ENCODE results near the gene ZNF683. TPM values are rescaled to one million over a fixed set of nuclear protein-coding genes. Genes with fewer than 3 reads are reported as not detected.

The ZNF683 gene
- total RNA-seq, 2 donors from 2014 or later = not detected

DNA sequence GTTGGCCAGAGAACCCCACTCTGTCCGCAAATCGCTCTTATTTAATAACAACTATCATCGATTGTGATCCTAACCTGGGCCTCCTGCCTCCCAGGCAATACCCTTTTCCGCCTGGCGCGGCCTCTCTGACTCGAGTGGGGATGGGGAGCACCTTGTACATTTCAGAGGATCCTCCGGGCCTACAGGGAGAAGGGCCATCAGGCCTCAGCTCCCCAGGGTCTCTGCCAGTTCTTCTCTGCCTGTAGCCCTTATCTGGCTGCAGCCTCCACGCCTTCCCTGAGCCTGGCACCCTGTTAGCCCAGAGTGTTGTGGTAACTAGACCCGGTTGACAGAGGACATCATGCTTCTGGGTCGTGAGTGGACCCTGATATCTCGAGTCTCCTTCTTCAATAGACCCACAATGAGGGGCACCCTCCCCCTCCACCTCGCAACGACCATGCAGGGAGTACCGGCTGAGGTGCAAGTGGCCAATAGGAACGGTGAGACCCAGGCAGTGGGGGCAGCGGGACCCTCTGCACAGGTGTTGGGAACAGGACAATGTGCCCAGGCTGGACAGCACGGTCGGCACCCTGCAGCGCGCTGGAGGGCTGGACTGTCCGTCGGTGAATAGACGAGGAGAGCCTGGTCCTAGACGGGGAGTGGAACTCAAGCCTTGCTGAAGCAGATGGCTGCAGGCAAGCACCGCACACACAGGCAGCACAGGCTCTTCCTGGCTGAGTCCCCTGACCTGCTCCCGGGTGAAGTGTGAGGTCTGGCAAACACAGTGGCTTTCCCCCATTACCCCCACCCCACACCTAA is 11.5 kb downstream of the ZNF683 start:
- Mint-ChIP-seq H3K4me3 (peak overlapping the region; percentile 76), H3K27ac (no peak overlapping the region), H3K4me1 (ENCODE audit: low read depth in 2 of 2) (peaks cover 38 to 52% of the 10 kb centered on the region in 2 donors), H3K9me3 (no peaks in the 10 kb centered on the region), H3K27me3 (peaks cover 51 to 52% of the 10 kb centered on the region in 2 donors), H3K36me3 (no peaks in the 10 kb centered on the region)
- no peak for DNase-seq (ENCODE audit: low spot score)
- ATAC-seq = no peak

DNA sequence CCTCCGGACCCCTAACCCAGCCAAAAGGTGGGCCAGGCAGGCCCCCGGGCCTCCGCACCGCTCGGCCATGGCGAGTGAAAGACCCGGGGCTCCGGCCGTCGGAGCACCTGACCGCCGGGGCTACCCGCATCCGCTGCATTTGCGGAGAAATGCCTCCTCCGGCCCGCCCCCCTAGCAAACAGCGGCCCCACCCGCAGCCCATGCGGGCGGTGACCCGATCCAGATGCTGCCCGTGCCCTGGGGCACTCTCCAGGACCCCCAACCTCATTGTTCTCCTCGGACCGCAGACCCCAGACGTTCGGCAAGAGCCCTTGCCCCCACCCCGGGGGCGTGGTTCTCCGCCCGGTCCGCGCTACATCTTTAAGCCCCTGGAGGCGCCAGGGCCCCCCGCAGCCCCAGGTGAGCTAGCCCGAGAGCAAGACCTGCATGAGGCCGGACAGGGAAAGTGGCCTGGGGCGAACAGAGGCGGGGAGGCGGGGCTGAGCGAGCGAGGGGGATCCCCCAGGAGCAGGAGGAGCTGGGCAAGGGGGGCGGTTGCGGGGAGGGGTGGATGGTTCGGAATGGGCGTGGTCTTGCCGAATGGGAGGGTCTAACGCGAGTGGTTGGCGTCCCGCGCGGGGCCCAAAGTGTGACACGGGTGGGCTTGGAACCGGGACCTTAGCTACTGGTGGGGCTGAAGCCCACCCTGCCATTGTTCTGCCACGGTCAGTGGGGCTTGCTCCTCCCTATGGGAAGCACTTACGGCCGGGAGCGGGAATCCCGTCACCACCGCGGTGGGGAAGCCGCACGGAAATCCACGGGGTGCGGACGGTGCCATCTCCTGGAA is 12.4 kb downstream of the ZNF683 start:
- Mint-ChIP-seq H3K4me3 (peak overlapping the region; percentile 76), H3K4me1 (ENCODE audit: low read depth in 2 of 2) (peaks cover 43 to 58% of the 10 kb centered on the region in 2 donors), H3K27ac (no peak overlapping the region), H3K9me3 (no peaks in the 10 kb centered on the region), H3K27me3 (peaks cover 50 to 55% of the 10 kb centered on the region in 2 donors), H3K36me3 (no peaks in the 10 kb centered on the region)
- ATAC-seq = no peak
- no peak for DNase-seq (ENCODE audit: low spot score)

DNA sequence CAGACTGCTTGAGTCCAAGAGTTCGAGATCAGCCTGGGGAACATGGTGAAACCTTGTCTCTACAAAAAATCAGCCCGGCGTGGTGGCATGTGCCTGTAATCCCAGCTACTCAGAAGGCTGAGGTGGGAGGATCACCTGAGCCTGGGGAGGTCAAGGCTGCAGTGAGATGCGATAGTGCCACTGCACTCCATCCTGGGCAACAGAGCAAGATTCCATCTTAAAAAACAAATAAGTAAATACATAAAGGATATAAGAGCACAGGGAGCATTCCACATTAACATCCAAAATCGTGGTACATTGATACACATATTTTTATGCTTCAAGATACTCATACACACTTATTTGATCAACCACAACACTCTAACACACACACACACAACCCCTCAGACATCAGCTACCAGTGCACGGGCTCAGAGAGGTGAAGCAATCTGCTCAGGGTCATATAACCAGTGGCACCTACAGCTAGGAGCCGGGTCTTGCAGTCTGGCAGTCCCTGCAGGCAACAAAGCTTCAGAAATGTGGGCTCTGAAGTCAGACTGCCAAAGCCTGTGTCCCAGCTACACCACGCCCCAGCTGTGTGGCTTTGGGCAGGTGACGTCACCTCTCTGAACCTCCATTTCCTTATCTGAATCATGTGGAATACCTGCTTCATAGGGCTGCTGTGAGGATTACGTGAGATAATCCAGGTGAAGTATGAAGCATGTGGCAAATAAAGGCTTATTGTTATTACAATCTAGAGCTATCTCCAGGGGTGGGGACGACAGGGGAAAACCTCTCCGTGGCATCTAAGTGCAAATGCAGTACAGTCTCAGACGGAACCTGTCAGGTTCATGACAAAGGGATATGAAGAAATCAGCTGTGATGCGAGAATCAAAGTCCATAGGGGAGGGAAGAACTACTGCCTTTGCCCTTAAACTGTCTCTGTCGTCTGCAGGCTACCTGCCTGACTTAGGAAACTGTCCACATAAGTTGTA is 13.9 kb downstream of the ZNF683 start:
- Mint-ChIP-seq H3K27ac (no peak overlapping the region), H3K4me1 (ENCODE audit: low read depth in 2 of 2) (peaks cover 34 to 46% of the 10 kb centered on the region in 2 donors), H3K4me3 (no peak overlapping the region), H3K36me3 (no peaks in the 10 kb centered on the region), H3K27me3 (peaks cover 45 to 47% of the 10 kb centered on the region in 2 donors), H3K9me3 (no peaks in the 10 kb centered on the region)
- ATAC-seq (peak in 1 of 2 donors; percentile 33), DNase-seq (ENCODE audit: low spot score) (no peak)

GRCh38 chr1:26357121-26357602 is 15.4 kb downstream of the ZNF683 start:
- Mint-ChIP-seq H3K9me3 (no peaks in the 10 kb centered on the region), H3K36me3 (no peaks in the 10 kb centered on the region), H3K4me1 (ENCODE audit: low read depth in 2 of 2) (peaks cover 29 to 38% of the 10 kb centered on the region in 2 donors), H3K27ac (no peak overlapping the region), H3K4me3 (no peak overlapping the region), H3K27me3 (peaks cover 36 to 40% of the 10 kb centered on the region in 2 donors)
- ATAC-seq (no peak), DNase-seq (ENCODE audit: low spot score) (no peak)

GRCh38 chr1:26356106-26356505 is 16.4 kb downstream of the ZNF683 start:
- H3K4me3 Mint-ChIP-seq = no peak overlapping the region
- H3K36me3 Mint-ChIP-seq = no peaks in the 10 kb centered on the region
- no peak for ATAC-seq
- peaks cover 29 to 36% of the 10 kb centered on the region in 2 donors for H3K27me3 Mint-ChIP-seq
- peaks cover 23 to 29% of the 10 kb centered on the region in 2 donors for H3K4me1 Mint-ChIP-seq (ENCODE audit: low read depth in 2 of 2)
- no peak for DNase-seq (ENCODE audit: low spot score)
- H3K27ac Mint-ChIP-seq = no peak overlapping the region
- H3K9me3 Mint-ChIP-seq = no peaks in the 10 kb centered on the region

- Mint-ChIP-seq H3K9me3 (no peaks in the 10 kb centered on the region), H3K4me1 (ENCODE audit: low read depth in 2 of 2) (peaks cover 16 to 21% of the 10 kb centered on the region in 2 donors), H3K36me3 (no peaks in the 10 kb centered on the region), H3K27me3 (peaks cover 23 to 30% of the 10 kb centered on the region in 2 donors), H3K27ac (no peak overlapping the region), H3K4me3 (no peak overlapping the region)
- DNase-seq (ENCODE audit: low spot score) = no peak
- ATAC-seq = no peak
Measured at GRCh38 chr1:26354972-26355371, 17.6 kb downstream of the ZNF683 start.

DNA sequence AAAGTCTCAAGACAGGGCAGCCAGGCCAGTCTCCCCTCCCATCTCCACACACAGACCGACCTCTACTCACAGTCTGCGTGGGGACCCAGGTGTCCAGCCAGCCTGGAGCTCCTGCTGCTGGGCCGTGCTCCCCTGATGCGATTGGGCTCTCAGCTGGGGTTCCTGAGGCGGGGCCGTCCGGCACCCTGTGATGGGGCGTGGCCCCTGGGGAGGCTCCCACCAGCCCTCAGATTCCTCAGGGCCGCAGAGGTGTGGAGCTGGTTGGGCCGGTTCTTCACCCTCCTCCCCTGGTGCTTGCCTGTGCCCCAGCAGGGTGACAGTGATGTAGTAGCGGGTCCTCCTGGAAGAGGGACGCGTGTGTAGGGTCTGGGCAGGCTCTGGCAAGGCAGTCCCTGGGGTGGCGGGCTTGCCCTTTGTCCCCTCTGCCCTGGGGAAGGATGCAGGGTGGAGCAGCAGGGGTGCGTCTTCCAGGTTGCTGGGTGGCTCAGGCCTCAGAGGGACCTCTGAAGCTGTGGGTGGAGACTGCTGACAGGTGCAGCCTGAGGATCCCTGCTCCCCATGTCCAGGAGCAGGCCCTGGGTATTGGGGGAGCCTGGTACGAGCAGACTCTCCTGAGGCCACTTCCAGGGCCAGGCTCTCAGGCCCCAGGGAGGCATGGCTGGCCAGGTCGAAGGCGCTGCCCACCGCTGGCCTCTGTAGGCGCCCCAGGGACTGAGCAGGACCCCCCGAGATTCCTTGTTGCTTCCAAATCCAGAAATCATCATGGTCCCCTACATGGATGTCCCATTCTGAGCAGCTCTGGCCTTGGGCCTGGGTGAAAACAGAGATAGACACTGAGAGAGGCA is 18.4 kb downstream of the ZNF683 start, which contains the start of gene CRYBG2:
CRYBG2 (minus strand) TSS at position 155 of the 845 bp plus-strand sequence. CDS start 7,473 bp downstream, outside the sequence.
- ATAC-seq (no peak), DNase-seq (ENCODE audit: low spot score) (no peak)
- peaks cover 16 to 25% of the 10 kb centered on the region in 2 donors for H3K27me3 Mint-ChIP-seq
- H3K27ac Mint-ChIP-seq = no peak within 1 kb of the TSS
- H3K9me3 Mint-ChIP-seq = no peaks in the 10 kb centered on the region
- H3K4me3 Mint-ChIP-seq = no peak within 1 kb of the TSS
- peaks cover 13% of the 10 kb centered on the region in 2 donors for H3K4me1 Mint-ChIP-seq (ENCODE audit: low read depth in 2 of 2)
- no peaks in the 10 kb centered on the region for H3K36me3 Mint-ChIP-seq

DNA sequence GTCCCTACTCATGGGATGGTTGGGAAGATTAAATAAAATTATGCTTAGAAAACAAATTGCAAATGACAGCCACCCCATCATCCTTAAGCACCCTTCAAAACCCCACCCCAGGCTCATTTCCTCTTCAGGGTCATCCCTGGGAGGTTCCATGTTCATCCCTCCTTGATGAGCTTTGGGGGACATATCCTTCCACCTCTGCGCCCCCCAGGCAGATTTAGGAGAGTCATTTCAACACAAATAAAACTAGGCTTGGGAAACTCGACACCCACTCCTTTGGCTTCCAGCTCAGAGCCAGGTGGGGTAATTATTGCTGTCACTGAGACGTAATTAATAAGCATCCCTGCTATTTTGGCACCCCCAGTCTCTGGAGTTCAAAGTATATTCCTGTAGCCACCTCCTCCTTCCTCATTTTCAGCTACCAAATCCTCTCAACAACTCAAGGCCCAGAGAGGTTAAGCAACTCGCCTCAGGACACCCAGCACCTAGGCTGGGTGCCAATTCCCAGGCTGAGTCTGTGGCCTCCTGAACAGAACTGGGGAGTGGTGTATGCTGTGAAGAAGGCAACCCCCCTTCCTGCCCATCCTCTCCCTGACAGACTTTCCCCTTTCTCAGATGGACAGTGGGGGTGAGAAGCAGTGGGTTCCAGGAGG is 19.2 kb downstream of the ZNF683 start:
- Mint-ChIP-seq H3K9me3 (no peaks in the 10 kb centered on the region), H3K36me3 (no peaks in the 10 kb centered on the region), H3K27ac (no peak overlapping the region), H3K4me1 (ENCODE audit: low read depth in 2 of 2) (peaks cover 5 to 6% of the 10 kb centered on the region in 2 donors), H3K4me3 (no peak overlapping the region), H3K27me3 (peaks cover 8 to 18% of the 10 kb centered on the region in 2 donors)
- ATAC-seq (no peak), DNase-seq (ENCODE audit: low spot score) (no peak)

GRCh38 chr1:26352338-26352679 is 20.2 kb downstream of the ZNF683 start:
- DNase-seq (ENCODE audit: low spot score) (no peak), ATAC-seq (no peak)
- H3K9me3 Mint-ChIP-seq = no peaks in the 10 kb centered on the region
- no peaks in the 10 kb centered on the region for H3K36me3 Mint-ChIP-seq
- H3K4me3 Mint-ChIP-seq = no peak overlapping the region
- H3K4me1 Mint-ChIP-seq (ENCODE audit: low read depth in 2 of 2) = peaks cover 5 to 6% of the 10 kb centered on the region in 2 donors
- H3K27ac Mint-ChIP-seq = no peak overlapping the region
- H3K27me3 Mint-ChIP-seq = peaks cover 7 to 15% of the 10 kb centered on the region in 2 donors

- Mint-ChIP-seq H3K4me3 (no peak overlapping the region), H3K27me3 (peaks cover 7 to 13% of the 10 kb centered on the region in 2 donors), H3K4me1 (ENCODE audit: low read depth in 2 of 2) (peaks cover 5 to 6% of the 10 kb centered on the region in 2 donors), H3K27ac (no peak overlapping the region), H3K9me3 (no peaks in the 10 kb centered on the region), H3K36me3 (no peaks in the 10 kb centered on the region)
- DNase-seq (ENCODE audit: low spot score) = no peak
- ATAC-seq = no peak
Measured at GRCh38 chr1:26351590-26352337, 20.8 kb downstream of the ZNF683 start.

DNA sequence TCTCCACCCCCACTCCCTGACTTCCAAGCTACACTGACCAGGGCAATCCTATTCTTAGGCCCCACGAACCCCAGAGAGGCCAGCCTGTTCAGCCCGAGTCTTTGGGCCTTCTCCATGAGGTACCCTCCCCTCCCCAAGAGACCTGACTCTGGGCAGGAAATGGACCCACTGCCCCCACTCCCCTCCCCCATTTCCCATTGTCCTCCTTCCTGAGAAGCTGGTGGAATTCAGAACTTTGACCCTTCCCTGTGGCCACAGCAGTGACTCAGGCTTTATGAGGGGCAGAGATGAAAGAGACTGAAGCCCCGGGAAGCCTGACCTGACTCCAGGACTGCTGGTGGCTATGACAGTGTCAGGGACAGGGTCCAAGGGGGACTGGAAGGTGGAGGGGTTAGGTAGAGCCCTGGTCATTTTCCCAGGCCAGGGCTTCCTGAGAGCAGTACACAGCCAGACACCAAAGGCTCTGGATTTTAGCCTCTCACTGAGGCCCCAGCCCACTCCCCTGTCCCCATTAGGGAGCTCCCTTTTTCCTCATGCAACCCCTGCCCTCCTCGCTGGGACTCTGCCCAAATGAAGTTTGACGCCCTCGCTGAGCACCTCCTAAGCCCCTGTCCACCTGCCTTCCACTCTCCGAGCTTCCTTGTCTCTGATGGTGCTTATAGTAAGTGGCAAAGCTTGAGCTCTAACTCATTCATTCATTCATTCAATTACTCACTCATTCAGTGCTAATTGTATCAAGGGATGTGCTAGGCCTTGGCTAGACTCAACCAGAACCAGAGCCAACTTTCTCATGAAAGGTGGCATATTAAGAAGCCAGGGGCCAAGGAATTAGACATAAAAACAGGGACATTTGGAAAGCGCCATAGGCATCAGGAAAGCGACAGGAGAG is 21.6 kb downstream of the ZNF683 start:
- no peak overlapping the region for H3K27ac Mint-ChIP-seq

More for the DNA sequence above, 21.6 kb downstream of the ZNF683 start:
- Mint-ChIP-seq H3K4me3 (no peak overlapping the region), H3K27me3 (peaks cover 7 to 12% of the 10 kb centered on the region in 2 donors), H3K36me3 (no peaks in the 10 kb centered on the region), H3K4me1 (ENCODE audit: low read depth in 2 of 2) (peaks cover 5 to 6% of the 10 kb centered on the region in 2 donors), H3K9me3 (no peaks in the 10 kb centered on the region)
- ATAC-seq (no peak), DNase-seq (ENCODE audit: low spot score) (no peak)

All from natural killer cell treated with Interleukin-12 subunit alpha and Interleukin-12 subunit beta and Interleukin-15 and Interleukin-18, amount 100 ng/mL, for 72 hours (primary cell).